Measurements from ENCODE around the gene LY6G5B. TPM values are rescaled to one million over a fixed set of nuclear protein-coding genes. Genes with fewer than 3 reads are reported as not detected.

The LY6G5B gene
- total and polyA plus RNA-seq, 4 donors = 1.6 to 25.1 (median 20.2) TPM

DNA sequence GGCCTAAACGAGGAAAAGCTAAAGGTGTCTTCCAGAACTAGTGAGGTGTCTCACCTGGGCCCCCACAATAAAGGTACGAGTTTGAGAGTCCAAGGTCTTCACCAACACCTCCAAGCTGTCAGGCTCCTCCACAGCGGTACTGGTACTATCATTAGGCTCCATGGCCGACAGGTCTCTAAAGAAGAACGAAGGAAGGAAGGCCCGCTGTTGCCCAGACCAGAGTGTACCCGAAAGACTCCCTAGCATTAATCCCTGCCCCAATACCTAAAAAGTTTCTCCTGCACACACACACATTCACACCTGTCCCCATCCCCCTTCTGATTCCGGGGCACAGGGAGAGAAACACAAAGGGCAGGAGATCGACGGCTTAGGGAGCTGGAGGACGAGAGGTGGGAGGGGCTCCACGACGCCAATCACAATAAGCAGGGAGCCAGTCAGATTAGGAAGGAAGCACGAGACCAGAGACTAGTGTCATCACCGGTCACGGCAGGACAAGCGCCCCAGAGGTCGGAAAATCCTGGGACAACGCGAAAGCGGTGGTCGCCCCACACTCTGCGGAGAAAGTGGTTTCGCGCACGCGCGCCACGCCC, 18.1 kb upstream of the LY6G5B start:
- H3K36me3 ChIP-seq (ENCODE audit: control insufficient read depth in 1 of 2, insufficient read depth in 2 of 2, low read length in 1 of 2) = peaks cover 0 to 6% of the 10 kb centered on the region in 2 donors
- ATAC-seq (ENCODE audit: low FRiP score) = peak; percentile 79
- DNase-seq = no peak
- H3K27me3 ChIP-seq (ENCODE audit: control insufficient read depth in 1 of 2, insufficient read depth in 2 of 2, low read length in 1 of 2) = no peaks in the 10 kb centered on the region
- no peaks in the 10 kb centered on the region for H3K9me3 ChIP-seq (ENCODE audit: control insufficient read depth, low read length)
- intact Hi-C loops (cut with DNase I) = loop anchor here in 1 of 2 donors (1.0 to 10.0 kb wide), 2 partner anchors 13 to 1763 kb away; partner anchors contain the start of genes CUTA, GPANK1 and PHF1
- WGBS, 2 donors = 1 to 3% methylated on average over 29 of the region's 29 CpGs
- peak overlapping the region; percentile 32 to 65 for H3K4me3 ChIP-seq (ENCODE audit: low read length in 2 of 2)
- peak overlapping the region; percentile 87 to 88 for H3K27ac ChIP-seq (ENCODE audit: low read depth in 1 of 2, low read length in 2 of 2)
- H3K4me1 ChIP-seq (ENCODE audit: control insufficient read depth in 1 of 2, insufficient read depth in 2 of 2, low read length in 2 of 2) = no peaks in the 10 kb centered on the region

DNA sequence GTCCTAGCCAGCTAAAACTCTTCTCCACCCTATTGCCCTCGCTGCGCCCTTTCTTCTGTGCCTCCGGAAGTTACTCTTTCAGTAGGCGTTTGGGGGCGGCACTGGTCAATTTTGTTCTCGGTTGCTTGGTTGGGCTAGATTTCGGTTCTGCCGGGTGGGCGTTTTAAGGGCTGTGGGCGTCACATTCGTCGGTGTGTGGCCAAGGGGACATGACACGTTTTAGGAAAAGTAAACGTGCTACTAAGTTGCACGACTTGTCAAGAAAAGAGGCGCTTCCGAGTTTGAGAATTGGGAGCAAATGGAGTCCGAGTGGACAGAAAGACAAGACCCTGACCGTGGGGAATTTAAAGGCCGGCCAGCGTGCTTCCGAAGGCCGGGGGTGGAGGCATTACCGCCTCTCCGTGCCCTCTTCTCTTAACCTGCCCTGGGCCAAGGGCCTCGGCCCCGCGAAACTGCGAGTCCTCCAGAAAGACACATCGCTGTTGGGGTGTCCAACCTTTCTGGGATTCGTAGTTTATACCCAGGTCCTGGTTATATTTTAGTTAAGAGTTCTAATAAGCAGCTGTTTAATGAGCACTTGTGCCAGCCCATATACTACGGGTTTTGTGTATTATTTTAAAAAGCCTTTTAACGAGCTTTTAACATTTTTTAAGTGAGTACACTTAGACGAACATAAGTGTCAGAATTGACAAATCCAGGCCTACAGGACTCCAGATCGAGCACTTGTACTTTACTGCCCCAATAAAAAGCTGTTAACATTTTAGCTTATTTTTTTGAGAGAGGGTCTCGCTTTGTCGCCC, 16.7 kb upstream of the LY6G5B start:
- H3K27me3 ChIP-seq (ENCODE audit: control insufficient read depth in 1 of 2, insufficient read depth in 2 of 2, low read length in 1 of 2) = no peaks in the 10 kb centered on the region
- H3K27ac ChIP-seq (ENCODE audit: low read depth in 1 of 2, low read length in 2 of 2) = peak overlapping the region; percentile 52 to 87
- intact Hi-C loops (cut with DNase I) = loop anchor here in 1 of 2 donors (1.0 to 10.0 kb wide), 2 partner anchors 11 to 1762 kb away; partner anchors contain the start of genes CUTA, GPANK1 and PHF1
- no peaks in the 10 kb centered on the region for H3K4me1 ChIP-seq (ENCODE audit: control insufficient read depth in 1 of 2, insufficient read depth in 2 of 2, low read length in 2 of 2)
- DNase-seq = peak; percentile 92 to 93
- H3K36me3 ChIP-seq (ENCODE audit: control insufficient read depth in 1 of 2, insufficient read depth in 2 of 2, low read length in 1 of 2) = peaks cover 0 to 8% of the 10 kb centered on the region in 2 donors
- WGBS, 2 donors = 7 to 8% methylated on average over 37 of the region's 37 CpGs
- no peaks in the 10 kb centered on the region for H3K9me3 ChIP-seq (ENCODE audit: control insufficient read depth, low read length)
- peak overlapping the region; percentile 32 to 64 for H3K4me3 ChIP-seq (ENCODE audit: low read length in 2 of 2)
- ATAC-seq (ENCODE audit: low FRiP score) = peak; percentile 90

- Histone ChIP-seq H3K4me3 (ENCODE audit: low read length in 2 of 2) (no peak overlapping the region), H3K27ac (ENCODE audit: low read depth in 1 of 2, low read length in 2 of 2) (no peak overlapping the region), H3K9me3 (ENCODE audit: control insufficient read depth, low read length) (no peaks in the 10 kb centered on the region), H3K27me3 (ENCODE audit: control insufficient read depth in 1 of 2, insufficient read depth in 2 of 2, low read length in 1 of 2) (no peaks in the 10 kb centered on the region), H3K36me3 (ENCODE audit: control insufficient read depth in 1 of 2, insufficient read depth in 2 of 2, low read length in 1 of 2) (peaks cover 0 to 1% of the 10 kb centered on the region in 2 donors), H3K4me1 (ENCODE audit: control insufficient read depth in 1 of 2, insufficient read depth in 2 of 2, low read length in 2 of 2) (no peaks in the 10 kb centered on the region)
- 94% methylated on average over 8 of the region's 8 CpGs for WGBS, 2 donors
- DNase-seq (no peak), ATAC-seq (ENCODE audit: low FRiP score) (no peak)
- intact Hi-C loops (cut with DNase I) = loop anchor here in 1 of 2 donors (10.0 kb wide), 1 partner anchor 1760 kb away; the partner anchor contains the start of genes CUTA and PHF1
Measured at GRCh38 chr6:31654574-31655348, 15.0 kb upstream of the LY6G5B start.

DNA sequence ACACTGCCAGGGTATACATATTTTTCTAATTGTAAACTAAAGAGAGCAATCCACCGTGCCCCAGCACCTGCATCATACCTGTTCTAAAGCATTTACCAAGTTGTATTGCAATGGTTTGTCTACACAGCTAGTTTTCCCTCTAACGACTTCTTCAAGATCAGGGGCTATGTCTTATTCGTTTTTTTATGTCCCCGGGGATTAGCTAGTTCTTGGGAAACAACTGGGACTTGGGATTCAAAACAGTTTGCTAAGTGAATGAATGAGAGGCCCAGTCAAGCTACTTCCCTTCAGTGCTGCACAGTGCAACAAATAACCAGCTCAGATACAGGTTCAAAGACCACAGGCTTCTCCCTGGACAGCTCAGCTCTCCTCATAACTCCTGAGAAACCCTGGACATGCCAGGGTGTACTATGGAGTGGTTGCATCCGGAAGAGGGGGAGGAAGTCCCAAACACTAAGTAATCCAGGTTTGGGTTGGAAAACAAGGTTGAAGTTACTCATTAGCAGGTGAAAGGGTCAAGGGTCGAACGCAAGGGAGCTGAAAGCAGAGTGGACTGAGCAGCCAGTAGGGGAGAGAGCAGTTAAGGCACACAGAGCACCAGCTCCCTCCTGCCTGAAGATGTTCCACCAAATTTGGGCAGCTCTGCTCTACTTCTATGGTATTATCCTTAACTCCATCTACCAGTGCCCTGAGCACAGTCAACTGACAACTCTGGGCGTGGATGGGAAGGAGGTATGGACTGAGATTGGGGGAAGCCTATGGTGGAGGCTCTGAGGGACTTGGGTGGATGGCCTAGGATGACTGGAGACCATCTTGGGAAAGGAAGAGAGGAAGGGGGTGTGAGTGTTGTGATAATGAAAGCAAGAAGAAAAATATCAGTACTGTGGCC, 14.2 kb upstream of the LY6G5B start, which contains the start of gene APOM:
APOM (plus strand) TSS at position 546 of the 889 bp plus-strand sequence; CDS start at position 619, 73 bp downstream.
- Histone ChIP-seq H3K27me3 (ENCODE audit: control insufficient read depth in 1 of 2, insufficient read depth in 2 of 2, low read length in 1 of 2) (no peaks in the 10 kb centered on the region), H3K4me1 (ENCODE audit: control insufficient read depth in 1 of 2, insufficient read depth in 2 of 2, low read length in 2 of 2) (no peaks in the 10 kb centered on the region)
- WGBS, 2 donors = 74 to 83% methylated on average over 8 of the region's 8 CpGs

DNA sequence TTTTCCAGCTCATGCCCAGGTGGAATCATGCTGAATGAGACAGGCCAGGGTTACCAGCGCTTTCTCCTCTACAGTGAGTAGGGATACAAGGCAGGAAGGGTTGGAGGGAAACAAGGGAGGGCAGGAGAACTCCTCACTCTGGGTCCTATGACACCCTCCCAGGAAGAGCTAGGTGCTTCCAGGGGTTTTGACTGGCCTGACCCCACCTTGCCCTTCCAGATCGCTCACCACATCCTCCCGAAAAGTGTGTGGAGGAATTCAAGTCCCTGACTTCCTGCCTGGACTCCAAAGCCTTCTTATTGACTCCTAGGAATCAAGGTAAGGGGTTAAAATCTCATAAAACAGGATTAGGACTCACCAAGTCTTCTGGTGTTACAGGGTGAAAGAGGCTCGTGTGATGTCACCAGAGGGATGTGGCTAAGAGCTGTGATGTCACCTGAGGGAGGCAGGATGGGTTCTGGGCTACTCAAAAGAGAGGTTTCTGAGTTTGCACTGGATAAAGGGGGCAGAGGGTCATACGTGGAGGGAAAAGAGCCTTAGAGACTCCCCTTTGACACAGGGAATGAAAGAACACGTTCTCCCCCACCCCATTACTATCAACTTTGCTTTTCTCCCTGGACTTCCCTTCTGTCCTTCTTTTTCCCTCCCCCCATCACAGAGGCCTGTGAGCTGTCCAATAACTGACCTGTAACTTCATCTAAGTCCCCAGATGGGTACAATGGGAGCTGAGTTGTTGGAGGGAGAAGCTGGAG, 12.2 kb upstream of the LY6G5B start:
- H3K4me1 ChIP-seq (ENCODE audit: control insufficient read depth in 1 of 2, insufficient read depth in 2 of 2, low read length in 2 of 2) = no peaks in the 10 kb centered on the region
- H3K4me3 ChIP-seq (ENCODE audit: low read length in 2 of 2) = no peak overlapping the region
- no peaks in the 10 kb centered on the region for H3K9me3 ChIP-seq (ENCODE audit: control insufficient read depth, low read length)
- DNase-seq (no peak), ATAC-seq (ENCODE audit: low FRiP score) (no peak)
- H3K27me3 ChIP-seq (ENCODE audit: control insufficient read depth in 1 of 2, insufficient read depth in 2 of 2, low read length in 1 of 2) = no peaks in the 10 kb centered on the region
- H3K27ac ChIP-seq (ENCODE audit: low read depth in 1 of 2, low read length in 2 of 2) = no peak overlapping the region
- 74 to 75% methylated on average over 6 of the region's 6 CpGs for WGBS, 2 donors
- intact Hi-C loops (cut with DNase I) = loop anchor here in 1 of 2 donors (10.0 kb wide), 1 partner anchor 1757 kb away; the partner anchor contains the start of genes CUTA and PHF1
- peaks cover 0 to 1% of the 10 kb centered on the region in 2 donors for H3K36me3 ChIP-seq (ENCODE audit: control insufficient read depth in 1 of 2, insufficient read depth in 2 of 2, low read length in 1 of 2)

More for the DNA sequence above, 14.2 kb upstream of the LY6G5B start, which contains the start of gene APOM:
- Histone ChIP-seq H3K27ac (ENCODE audit: low read depth in 1 of 2, low read length in 2 of 2) (no peak within 1 kb of the TSS), H3K9me3 (ENCODE audit: control insufficient read depth, low read length) (no peaks in the 10 kb centered on the region), H3K36me3 (ENCODE audit: control insufficient read depth in 1 of 2, insufficient read depth in 2 of 2, low read length in 1 of 2) (peaks cover 0 to 1% of the 10 kb centered on the region in 2 donors), H3K4me3 (ENCODE audit: low read length in 2 of 2) (no peak within 1 kb of the TSS)
- DNase-seq = no peak
- intact Hi-C loops (cut with DNase I) = loop anchor here in 1 of 2 donors (10.0 kb wide), 1 partner anchor 1759 kb away; the partner anchor contains the start of genes CUTA and PHF1
- no peak for ATAC-seq (ENCODE audit: low FRiP score)

GRCh38 chr6:31658158-31658688, 11.6 kb upstream of the LY6G5B start:
- 76 to 78% methylated on average over 4 of the region's 4 CpGs for WGBS, 2 donors
- peaks cover 0 to 1% of the 10 kb centered on the region in 2 donors for H3K36me3 ChIP-seq (ENCODE audit: control insufficient read depth in 1 of 2, insufficient read depth in 2 of 2, low read length in 1 of 2)
- H3K9me3 ChIP-seq (ENCODE audit: control insufficient read depth, low read length) = no peaks in the 10 kb centered on the region
- H3K4me3 ChIP-seq (ENCODE audit: low read length in 2 of 2) = no peak overlapping the region
- ATAC-seq (ENCODE audit: low FRiP score) (no peak), DNase-seq (no peak)
- H3K27me3 ChIP-seq (ENCODE audit: control insufficient read depth in 1 of 2, insufficient read depth in 2 of 2, low read length in 1 of 2) = no peaks in the 10 kb centered on the region
- no peak overlapping the region for H3K27ac ChIP-seq (ENCODE audit: low read depth in 1 of 2, low read length in 2 of 2)
- intact Hi-C loops (cut with DNase I) = loop anchor here in 1 of 2 donors (10.0 kb wide), 1 partner anchor 1757 kb away; the partner anchor contains the start of genes CUTA and PHF1
- H3K4me1 ChIP-seq (ENCODE audit: control insufficient read depth in 1 of 2, insufficient read depth in 2 of 2, low read length in 2 of 2) = no peaks in the 10 kb centered on the region

All from aorta (tissue), 5 donors.